CD4-positive, alpha-beta T cell (primary cell): ENCODE data around the gene BLM. TPM values are rescaled to one million over a fixed set of nuclear protein-coding genes. Genes with fewer than 3 reads are reported as not detected.

Experiments
- ATAC-seq: fragments of 200-7000 bp; cut with Tn5 transposase; one replicate; pipeline ENCODE4 v1.10.0; 2022; ENCODE audit warnings: mild to moderate bottlenecking; ENCODE audit not compliant: poor library complexity
- CTCF ChIA-PET: fragments of 350-600 bp; sonication (Branson Sonifier 250); formaldehyde crosslinking; loops from one replicate; lab custom pipeline; 2021; ENCODE audit warnings: antibody characterized with exemption, inconsistent platforms; lab: Charles Lee
- POLR2A ChIA-PET: fragments of 350-600 bp; sonication (Branson Sonifier 250); formaldehyde crosslinking; loops from one replicate; lab custom pipeline; 2021; ENCODE audit warnings: antibody characterized with exemption, inconsistent platforms; lab: Charles Lee
- DNase-seq, 14 experiments: peaks; one replicate each; pipeline ENCODE4 v3.0.0-alpha.2; 2013 to 2020; ENCODE audit warnings: mixed read lengths in 2 of 14
- H3K27ac ChIP-seq, 2 donors: one replicate each; pipeline versions ENCODE4 v1.5.1 to v1.7.0; 2013; ENCODE audit warnings: low read length in 2 of 2, low read depth in 1 of 2, mild to moderate bottlenecking in 1 of 2
- H3K27me3 ChIP-seq, 2 experiments: 1 replicate in 1 of 2; 2 replicates in 1 of 2; pipeline versions ENCODE4 v1.6.1 to v1.7.0; 2013; ENCODE audit warnings: low read length in 2 of 2, control low read depth in 1 of 2, mild to moderate bottlenecking in 1 of 2, moderate library complexity in 1 of 2; ENCODE audit not compliant: insufficient read depth in 2 of 2, control insufficient read depth in 1 of 2
- H3K36me3 ChIP-seq: one replicate; pipeline ENCODE4 v1.6.1; 2013; ENCODE audit warnings: low read length, control low read depth; ENCODE audit not compliant: insufficient read depth
- H3K4me1 ChIP-seq: one replicate; pipeline ENCODE4 v1.6.1; 2013; ENCODE audit warnings: low read length, control low read depth; ENCODE audit not compliant: insufficient read depth
- H3K4me3 ChIP-seq: one replicate; pipeline ENCODE4 v1.5.1; 2013; ENCODE audit warnings: mild to moderate bottlenecking, low read length, moderate library complexity
- H3K9me3 ChIP-seq, 2 experiments: 1 replicate in 1 of 2; 2 replicates in 1 of 2; pipeline versions ENCODE4 v1.6.1 to v1.7.0; 2013; ENCODE audit warnings: low read length in 2 of 2, mild to moderate bottlenecking in 2 of 2, control low read depth in 1 of 2, moderate library complexity in 1 of 2; ENCODE audit not compliant: control insufficient read depth in 1 of 2, insufficient read depth in 1 of 2
- H3K27ac Mint-ChIP-seq: one replicate; pipeline ENCODE4 v1.8.0; 2020; ENCODE audit warnings: mixed read lengths
- H3K27me3 Mint-ChIP-seq: one replicate; pipeline ENCODE4 v1.8.0; 2021; ENCODE audit warnings: mixed read lengths
- H3K36me3 Mint-ChIP-seq: one replicate; pipeline ENCODE4 v1.8.0; 2021; ENCODE audit warnings: low read depth, mixed read lengths
- H3K4me1 Mint-ChIP-seq: one replicate; pipeline ENCODE4 v1.8.0; 2021; ENCODE audit warnings: low read depth, mixed read lengths
- H3K4me3 Mint-ChIP-seq: one replicate; pipeline ENCODE4 v1.8.0; 2020; ENCODE audit warnings: mild to moderate bottlenecking, mixed read lengths
- H3K9me3 Mint-ChIP-seq: one replicate; pipeline ENCODE4 v1.8.0; 2020; ENCODE audit warnings: mixed read lengths
- intact Hi-C, 2 experiments: fragments of 100-400 bp; cut with DNase I in 1 of 2; cut with micrococcal nuclease in 1 of 2; formaldehyde crosslinking; loops; one replicate each; pipeline versions ENCODE4 v1.15.1 to v1.9.0; 2023 to 2025; cut with DNase I, micrococcal nuclease
- total RNA-seq, 174 experiments: library from RNA in 2 of 174; stranded (reverse) in 2 of 174; gene quantifications; one replicate each; pipeline ENCODE4 v1.2.3 and lab custom pipeline; 2021 to 2026
- TF ChIP-seq, protein P1 (sequence below): fragments of 200-600 bp; IDR thresholded peaks from one replicate; pipeline ENCODE4 v1.8.0; 2022; ENCODE audit warnings: antibody characterized with exemption, mild to moderate bottlenecking

Gene BLM
- total RNA-seq, 2 experiments from 2014 or later, result 1.6 to 1.8 TPM

- Mint-ChIP-seq H3K27me3 (no peaks in the 10 kb centered on the region), H3K9me3 (no peaks in the 10 kb centered on the region), H3K4me1 (no peaks in the 10 kb centered on the region), H3K36me3 (peaks cover 7% of the 10 kb centered on the region), H3K4me3 (no peak overlapping the region), H3K27ac (no peak overlapping the region)
- Histone ChIP-seq H3K36me3 (no peaks in the 10 kb centered on the region), H3K27ac (no peak overlapping the region), H3K4me1 (no peaks in the 10 kb centered on the region), H3K27me3 (no peaks in the 10 kb centered on the region), H3K4me3 (no peak overlapping the region), H3K9me3 (no peaks in the 10 kb centered on the region)
- TF ChIP-seq, protein P1, sequence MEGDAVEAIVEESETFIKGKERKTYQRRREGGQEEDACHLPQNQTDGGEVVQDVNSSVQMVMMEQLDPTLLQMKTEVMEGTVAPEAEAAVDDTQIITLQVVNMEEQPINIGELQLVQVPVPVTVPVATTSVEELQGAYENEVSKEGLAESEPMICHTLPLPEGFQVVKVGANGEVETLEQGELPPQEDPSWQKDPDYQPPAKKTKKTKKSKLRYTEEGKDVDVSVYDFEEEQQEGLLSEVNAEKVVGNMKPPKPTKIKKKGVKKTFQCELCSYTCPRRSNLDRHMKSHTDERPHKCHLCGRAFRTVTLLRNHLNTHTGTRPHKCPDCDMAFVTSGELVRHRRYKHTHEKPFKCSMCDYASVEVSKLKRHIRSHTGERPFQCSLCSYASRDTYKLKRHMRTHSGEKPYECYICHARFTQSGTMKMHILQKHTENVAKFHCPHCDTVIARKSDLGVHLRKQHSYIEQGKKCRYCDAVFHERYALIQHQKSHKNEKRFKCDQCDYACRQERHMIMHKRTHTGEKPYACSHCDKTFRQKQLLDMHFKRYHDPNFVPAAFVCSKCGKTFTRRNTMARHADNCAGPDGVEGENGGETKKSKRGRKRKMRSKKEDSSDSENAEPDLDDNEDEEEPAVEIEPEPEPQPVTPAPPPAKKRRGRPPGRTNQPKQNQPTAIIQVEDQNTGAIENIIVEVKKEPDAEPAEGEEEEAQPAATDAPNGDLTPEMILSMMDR, result no peak
- ChIA-PET CTCF (no interaction called here), POLR2A (no interaction called here)
- DNase-seq (no peak), ATAC-seq (no peak)
- intact Hi-C loops, result loop anchor here in 1 of 2 experiments (10.0 kb wide), 1 partner anchor 53 kb away; no protein-coding TSS in a partner anchor
Observed at GRCh38 chr15:90801803-90802202, 84.7 kb downstream of the BLM start.

GRCh38 chr15:90807074-90807785 lies 90.1 kb downstream of the BLM start:
- Histone ChIP-seq H3K4me3 (no peak overlapping the region), H3K27ac (no peak overlapping the region), H3K9me3 (no peaks in the 10 kb centered on the region), H3K4me1 (peaks cover 7% of the 10 kb centered on the region), H3K27me3 (no peaks in the 10 kb centered on the region), H3K36me3 (peaks cover 10% of the 10 kb centered on the region)
- H3K4me3 Mint-ChIP-seq, result no peak overlapping the region
- no peak overlapping the region for H3K27ac Mint-ChIP-seq
- CTCF ChIA-PET, result interaction anchor here (0.6 to 1.1 kb wide), 2 partner anchors 165 to 226 kb away, joined by 3 read pairs; no protein-coding TSS in a partner anchor
- POLR2A ChIA-PET, result interaction anchor here (1.3 kb wide), 1 partner anchor 11 kb away, joined by 3 read pairs; no protein-coding TSS in a partner anchor
- intact Hi-C loops, result loop anchor here (1.0 to 10.0 kb wide), 3 partner anchors 48 to 79 kb away; no protein-coding TSS in a partner anchor
- peaks cover 16% of the 10 kb centered on the region for H3K36me3 Mint-ChIP-seq
- no peaks in the 10 kb centered on the region for H3K9me3 Mint-ChIP-seq
- TF ChIP-seq, protein P1, result no peak
- ATAC-seq (no peak), DNase-seq (no peak)
- H3K4me1 Mint-ChIP-seq, result peaks cover 5% of the 10 kb centered on the region
- H3K27me3 Mint-ChIP-seq, result no peaks in the 10 kb centered on the region

GRCh38 chr15:90807786-90808086 lies 90.6 kb downstream of the BLM start:
- no peaks in the 10 kb centered on the region for H3K27me3 ChIP-seq
- no peaks in the 10 kb centered on the region for H3K27me3 Mint-ChIP-seq
- CTCF ChIA-PET, result interaction anchor here (0.6 to 1.1 kb wide), 2 partner anchors 164 to 225 kb away, joined by 3 read pairs; no protein-coding TSS in a partner anchor
- intact Hi-C loops, result loop anchor here (1.0 to 10.0 kb wide), 3 partner anchors 47 to 79 kb away; no protein-coding TSS in a partner anchor
- H3K36me3 Mint-ChIP-seq, result peaks cover 16% of the 10 kb centered on the region
- H3K27ac ChIP-seq, result no peak overlapping the region
- H3K4me3 Mint-ChIP-seq, result no peak overlapping the region
- POLR2A ChIA-PET, result interaction anchor here (1.3 kb wide), 1 partner anchor 11 kb away, joined by 3 read pairs; no protein-coding TSS in a partner anchor
- peaks cover 10% of the 10 kb centered on the region for H3K36me3 ChIP-seq
- no peaks in the 10 kb centered on the region for H3K9me3 Mint-ChIP-seq
- H3K27ac Mint-ChIP-seq, result no peak overlapping the region
- TF ChIP-seq, protein P1, result no peak
- peaks cover 5% of the 10 kb centered on the region for H3K4me1 Mint-ChIP-seq
- peaks cover 7% of the 10 kb centered on the region for H3K4me1 ChIP-seq
- H3K9me3 ChIP-seq, result no peaks in the 10 kb centered on the region
- H3K4me3 ChIP-seq, result no peak overlapping the region
- DNase-seq, result no peak
- ATAC-seq, result no peak
